SK-N-SH (cell line): ENCODE data around the gene AVPI1. TPM values are rescaled to one million over a fixed set of nuclear protein-coding genes. Genes with fewer than 3 reads are reported as not detected.

Experiments
- CTCF ChIA-PET: fragments of 300-600, 350-600 bp; formaldehyde crosslinking; extraction: SDS; loops from one replicate; lab custom pipeline; 2021; lab: Yijun Ruan, JAX
- POLR2A ChIA-PET: fragments of 350-600 bp; sonication (Branson Sonifier 250); formaldehyde crosslinking; extraction: SDS; loops from one replicate; lab custom pipeline; 2020; ENCODE audit warnings: antibody characterized with exemption, inconsistent platforms; lab: Yijun Ruan, JAX
- DNase-seq: peaks from one replicate; pipeline ENCODE4 v3.0.0; 2012
- H2AFZ ChIP-seq: fragments of 200-600 bp; sonication (generic); 2 replicates; pipeline ENCODE4 v1.8.1; 2016; ENCODE audit warnings: antibody characterized with exemption, mild to moderate bottlenecking, low read depth
- H3F3A ChIP-seq: fragments of 200-600 bp; sonication (generic); replicated peaks from 2 replicates; pipeline ENCODE3; 2016; ENCODE audit warnings: antibody characterized with exemption, mild to moderate bottlenecking; ENCODE audit not compliant: insufficient read depth
- H3K27ac ChIP-seq, 2 experiments: fragments of 200-500 bp in 1 of 2; fragments of 200-600 bp in 1 of 2; sonication (Bioruptor generic) in 1 of 2; sonication (generic), shearing (Covaris generic) in 1 of 2; 2 replicates each; pipeline versions ENCODE4 v1.5.1 to v1.6.1; 2014 to 2016; ENCODE audit warnings: low read depth in 2 of 2, inconsistent platforms in 1 of 2, low read length in 1 of 2, mild to moderate bottlenecking in 1 of 2, mixed read lengths in 1 of 2
- H3K27me3 ChIP-seq: fragments of 200-600 bp; sonication (generic), shearing (Covaris generic); 2 replicates; pipeline ENCODE4 v1.6.1; 2016; ENCODE audit warnings: mixed run types; ENCODE audit not compliant: insufficient read depth
- H3K36me3 ChIP-seq, 2 experiments: fragments of 200-500 bp in 1 of 2; fragments of 200-600 bp in 1 of 2; sonication (Bioruptor generic) in 1 of 2; sonication (generic) in 1 of 2; replicated peaks in 1 of 2; 2 replicates each; pipeline versions ENCODE3 to v1.5.1; 2014 to 2016; ENCODE audit warnings: low read length in 1 of 2, mild to moderate bottlenecking in 1 of 2; ENCODE audit not compliant: insufficient read depth in 2 of 2, control insufficient read depth in 1 of 2
- H3K4me1 ChIP-seq, 2 experiments: fragments of 200-500 bp in 1 of 2; fragments of 200-600 bp in 1 of 2; sonication (Bioruptor generic) in 1 of 2; sonication (generic), shearing (Covaris generic) in 1 of 2; 2 replicates each; pipeline versions ENCODE4 v1.5.1 to v1.6.1; 2014 to 2016; ENCODE audit warnings: low read depth in 1 of 2, low read length in 1 of 2, mixed run types in 1 of 2; ENCODE audit not compliant: insufficient read depth in 2 of 2, control insufficient read depth in 1 of 2
- H3K4me2 ChIP-seq: fragments of 200-600 bp; sonication (generic), shearing (Covaris generic); 2 replicates; pipeline ENCODE4 v1.6.1; 2017; ENCODE audit warnings: mixed run types
- H3K4me3 ChIP-seq, 2 experiments: fragments of 200-500 bp in 1 of 2; fragments of 200-600 bp in 1 of 2; sonication (Bioruptor generic) in 1 of 2; sonication (generic), shearing (Covaris generic) in 1 of 2; 2 replicates each; pipeline versions ENCODE4 v1.5.1 to v1.8.1; 2014 to 2016; ENCODE audit warnings: low read depth in 2 of 2, inconsistent platforms in 1 of 2, low read length in 1 of 2, mild to moderate bottlenecking in 1 of 2, mixed read lengths in 1 of 2, moderate library complexity in 1 of 2
- H3K79me2 ChIP-seq: fragments of 200-600 bp; sonication (generic); 2 replicates; pipeline ENCODE4 v1.8.1; 2017; ENCODE audit warnings: mild to moderate bottlenecking; ENCODE audit not compliant: insufficient read depth
- H3K9ac ChIP-seq: fragments of 200-600 bp; sonication (generic); 2 replicates; pipeline ENCODE4 v1.6.1; 2017; ENCODE audit warnings: mixed run types
- H3K9me2 ChIP-seq: fragments of 200-600 bp; sonication (generic); 2 replicates; pipeline ENCODE4 v1.6.1; 2017; ENCODE audit warnings: mixed run types
- H3K9me3 ChIP-seq: fragments of 200-600 bp; sonication (generic); 2 replicates; pipeline ENCODE4 v1.6.1; 2017; ENCODE audit warnings: mixed run types, mild to moderate bottlenecking, moderate library complexity
- H4K20me1 ChIP-seq: fragments of 200-600 bp; sonication (generic); 2 replicates; pipeline ENCODE4 v1.6.1; 2017; ENCODE audit warnings: mild to moderate bottlenecking, mixed run types; ENCODE audit not compliant: insufficient read depth
- CHD2 ChIP-seq: fragments of 150-350 bp; IDR thresholded peaks from 2 replicates; pipeline ENCODE4 v1.6.1; 2018; ENCODE audit warnings: low read length; ENCODE audit not compliant: partially characterized antibody
- ELF1 ChIP-seq: IDR thresholded peaks from 2 replicates; pipeline ENCODE4 v1.4.0; 2012
- EP300 ChIP-seq, 2 experiments: IDR thresholded peaks; 2 replicates each; pipeline versions ENCODE4 v1.4.0 to v1.6.1; 2012; ENCODE audit warnings: borderline replicate concordance in 1 of 2, low read depth in 1 of 2, low read length in 1 of 2
- FOXJ3 ChIP-seq: sonication (generic); formaldehyde crosslinking; IDR thresholded peaks from 2 replicates; pipeline ENCODE4 v1.5.1; 2020; ENCODE audit warnings: mild to moderate bottlenecking, missing genetic modification reagents
- FOXM1 ChIP-seq: IDR thresholded peaks from 2 replicates; pipeline ENCODE4 v1.4.0; 2012; ENCODE audit warnings: low read depth, mild to moderate bottlenecking
- GATA2 ChIP-seq: sonication (generic); formaldehyde crosslinking; IDR thresholded peaks from 2 replicates; pipeline ENCODE4 v1.5.0; 2020; ENCODE audit warnings: mild to moderate bottlenecking, missing genetic modification reagents
- JUND ChIP-seq: IDR thresholded peaks from 2 replicates; pipeline ENCODE4 v1.4.0; 2012
- MXI1 ChIP-seq: IDR thresholded peaks from 2 replicates; pipeline ENCODE4 v1.6.1; 2012; ENCODE audit warnings: mild to moderate bottlenecking, low read depth, low read length, improper control_type of control experiment
- NFIC ChIP-seq: IDR thresholded peaks from 2 replicates; pipeline ENCODE4 v1.4.0; 2012; ENCODE audit warnings: borderline replicate concordance
- NRF1 ChIP-seq: IDR thresholded peaks from 2 replicates; pipeline ENCODE4 v1.6.1; 2012; ENCODE audit warnings: low read depth, mild to moderate bottlenecking, low read length
- POLR2AphosphoS5 ChIP-seq: IDR thresholded peaks from 2 replicates; pipeline ENCODE4 v1.6.1; 2012; ENCODE audit warnings: low read depth, low read length
- RAD21 ChIP-seq: IDR thresholded peaks from 2 replicates; pipeline ENCODE4 v1.6.1; 2012; ENCODE audit warnings: mild to moderate bottlenecking, low read length
- SIN3A ChIP-seq: IDR thresholded peaks from 2 replicates; pipeline ENCODE4 v1.6.1; 2012; ENCODE audit warnings: low read depth, mild to moderate bottlenecking, low read length, moderate library complexity, borderline replicate concordance
- SMC3 ChIP-seq: IDR thresholded peaks from 2 replicates; pipeline ENCODE4 v1.6.1; 2012; ENCODE audit warnings: low read depth, low read length, improper control_type of control experiment
- USF1 ChIP-seq: IDR thresholded peaks from 2 replicates; pipeline ENCODE4 v1.4.0; 2012; ENCODE audit warnings: low read depth, borderline replicate concordance
- YY1 ChIP-seq: IDR thresholded peaks from 2 replicates; pipeline ENCODE4 v1.4.0; 2012; ENCODE audit warnings: low read depth, mild to moderate bottlenecking
- WGBS: methylation state at CpG from one replicate; pipeline ENCODE4 v1.1.6; 2017; ENCODE audit warnings: low lambda C conversion rate; 5-methylcytosine and 5-hydroxymethylcytosine counted together
- polyA plus RNA-seq, 3 experiments: library from polyadenylated mRNA; depleted of rRNA; stranded (reverse); fragments of >200 nt; gene quantifications; 2 replicates each; pipeline ENCODE4 v1.2.3, GENCODE V29; 2012

AVPI1 gene
- polyA plus RNA-seq, 1 of the 3 experiments (the other 2 are of a cell fraction): 6.3 TPM

- TF ChIP-seq GATA2 (CRISPR knock-in tag) (no peak), USF1 (no peak), JUND (no peak), FOXJ3 (CRISPR knock-in tag) (no peak), FOXM1 (no peak), CHD2 (no peak), MXI1 (peak; percentile 82), SMC3 (no peak), RAD21 (no peak)
- TF ChIP-seq, all 33 proteins: peak for 5
Observed at GRCh38 chr10:97713826-97714400, 26.9 kb upstream of the AVPI1 start (continued).

GRCh38 chr10:97713339-97713825, 26.3 kb upstream of the AVPI1 start, which contains the start of gene MARVELD1:
MARVELD1 (plus strand) TSS chr10:97713730; CDS start chr10:97713877, 147 bp downstream.
- peak within 1 kb of the TSS; percentile 86 for H3K9ac ChIP-seq
- TF ChIP-seq POLR2AphosphoS5 (peak; percentile 62), ELF1 (0 out of 2 replicates have a peak, but pooled peaks have one; percentile 29), EP300 (IDR thresholded peaks at IDR 0.05; ENCODE audit: borderline replicate concordance in 1 of 2, low read depth in 1 of 2, low read length in 1 of 2) (0 out of 4 replicates have a peak, but pooled peaks of 1 of the 2 experiments have one; percentile 6), NRF1 (no peak), YY1 (0 out of 2 replicates have a peak, but pooled peaks have one; percentile 49), GATA2 (CRISPR knock-in tag) (peak; percentile 67), CHD2 (no peak), SIN3A (peak; percentile 35; the same call in 1 of the 2 replicates), NFIC (peak; percentile 28; the same call in 1 of the 2 replicates)
- peaks cover 19 to 20% of the 10 kb centered on the region in 2 experiments; a peak in 3 of 4 replicates for H3K4me1 ChIP-seq
- no peaks in the 10 kb centered on the region for H3K9me3 ChIP-seq
- WGBS: 6% methylated on average over 34 of the region's 37 CpGs
- H3K9me2 ChIP-seq: no peaks in the 10 kb centered on the region
- H3K79me2 ChIP-seq: peaks cover 32% of the 10 kb centered on the region
- H3K4me3 ChIP-seq: peak within 1 kb of the TSS; percentile 64 to 71
- H3K36me3 ChIP-seq: peaks cover 16 to 21% of the 10 kb centered on the region in 2 experiments
- peak; percentile 91 for DNase-seq
- H3K4me2 ChIP-seq: peak within 1 kb of the TSS; percentile 90
- H3F3A ChIP-seq: peaks cover 3% of the 10 kb centered on the region
- peaks cover 22% of the 10 kb centered on the region for H4K20me1 ChIP-seq
- ChIA-PET POLR2A (interaction anchor here (1.0 to 2.7 kb wide), 4 partner anchors 10 to 75 kb away, joined by 3 to 21 read pairs (median 4); partner anchors contain the start of gene AVPI1), CTCF (interaction anchor here (0.8 to 25.0 kb wide), 10 partner anchors 9 to 201 kb away, joined by 3 to 687 read pairs (median 7); partner anchors contain the start of genes ANKRD2 and ZFYVE27)
- peak within 1 kb of the TSS; percentile 91 for H2AFZ ChIP-seq
- H3K27ac ChIP-seq: peak within 1 kb of the TSS; percentile 69 to 84
- no peaks in the 10 kb centered on the region for H3K27me3 ChIP-seq
